GM23248 (cell line): ENCODE measurements around the gene PDE4B.

Source experiments
- EZH2 ChIP-seq: fragments of 200-600 bp; sonication (generic); IDR thresholded peaks from 2 replicates; pipeline ENCODE4 v1.6.1; 2018; ENCODE audit warnings: antibody characterized with exemption, mild to moderate bottlenecking; ENCODE audit not compliant: insufficient read depth, poor library complexity, severe bottlenecking
- EZH2phosphoT487 ChIP-seq: fragments of 200-600 bp; sonication (generic); IDR thresholded peaks from 2 replicates; pipeline ENCODE4 v1.6.1; 2018; ENCODE audit warnings: antibody characterized with exemption, moderate library complexity, mild to moderate bottlenecking, low read depth; ENCODE audit not compliant: insufficient read depth

DNA sequence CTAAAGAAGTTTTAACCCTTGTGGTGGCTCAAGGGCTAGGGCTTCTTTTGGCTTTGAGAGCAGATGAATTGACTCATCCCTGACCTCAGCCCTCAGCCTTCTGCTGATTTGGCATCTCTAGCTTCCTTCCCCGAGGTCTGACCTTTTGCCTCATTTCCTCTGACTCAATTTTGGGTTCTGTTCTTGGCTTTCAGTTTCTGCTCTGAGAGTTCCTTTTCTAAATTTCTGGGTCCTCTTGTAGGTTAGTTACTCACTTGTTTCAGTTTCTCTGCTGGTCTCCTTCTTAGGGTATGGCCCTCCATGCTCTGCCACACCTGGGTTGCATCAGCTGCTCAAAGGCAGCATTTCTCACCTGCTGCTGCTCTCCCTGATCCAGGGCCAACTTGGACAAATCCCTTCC is 19.4 kb downstream of the PDE4B start:
- TF ChIP-seq EZH2phosphoT487 (no peak), EZH2 (no peak)
